GM23248 (cell line): ENCODE measurements around the gene PRMT5. TPM values are rescaled to one million over a fixed set of nuclear protein-coding genes. Genes with fewer than 3 reads are reported as not detected.
A peak's percentile ranks its signal among the peaks of the same experiment; 100 is the strongest.

Experiments
- DNase-seq: peaks from one replicate; pipeline ENCODE4 v3.0.0-alpha.2; 2015
- H2AFZ ChIP-seq: fragments of 200-600 bp; sonication (generic); 2 replicates; pipeline ENCODE4 v1.6.1; 2016; ENCODE audit warnings: antibody characterized with exemption
- H3F3A ChIP-seq: fragments of 200-600 bp; sonication (generic); 2 replicates; pipeline ENCODE4 v1.6.1; 2016; ENCODE audit warnings: mild to moderate bottlenecking, antibody characterized with exemption, mixed run types; ENCODE audit not compliant: insufficient read depth
- H3K27ac ChIP-seq: fragments of 200-600 bp; sonication (generic); 2 replicates; pipeline ENCODE4 v1.5.1; 2016; ENCODE audit warnings: mild to moderate bottlenecking
- H3K27me3 ChIP-seq: fragments of 200-600 bp; sonication (generic); replicated peaks from 2 replicates; pipeline ENCODE4 v1.6.1; 2016; ENCODE audit warnings: mild to moderate bottlenecking; ENCODE audit not compliant: insufficient read depth
- H3K36me3 ChIP-seq: fragments of 200-600 bp; sonication (generic); 2 replicates; pipeline ENCODE4 v1.6.1; 2016; ENCODE audit warnings: low read depth, mild to moderate bottlenecking
- H3K4me1 ChIP-seq: fragments of 200-600 bp; sonication (generic); 2 replicates; pipeline ENCODE4 v1.6.1; 2016; ENCODE audit warnings: mild to moderate bottlenecking; ENCODE audit not compliant: insufficient read depth
- H3K4me2 ChIP-seq: fragments of 200-600 bp; sonication (generic); one replicate; pipeline ENCODE4 v1.6.1; 2016; ENCODE audit warnings: mild to moderate bottlenecking; ENCODE audit not compliant: unreplicated experiment
- H3K4me3 ChIP-seq: fragments of 200-600 bp; sonication (generic); 2 replicates; pipeline ENCODE4 v1.5.1; 2016; ENCODE audit warnings: mild to moderate bottlenecking
- H3K79me2 ChIP-seq: fragments of 200-600 bp; sonication (generic); 2 replicates; pipeline ENCODE4 v1.6.1; 2016; ENCODE audit warnings: mild to moderate bottlenecking; ENCODE audit not compliant: insufficient read depth
- H3K9ac ChIP-seq: fragments of 200-600 bp; sonication (generic); 2 replicates; pipeline ENCODE4 v1.6.1; 2016; ENCODE audit warnings: mild to moderate bottlenecking
- H3K9me2 ChIP-seq: fragments of 200-600 bp; sonication (generic); 2 replicates; pipeline ENCODE4 v1.6.1; 2016; ENCODE audit warnings: mixed run types, mild to moderate bottlenecking, moderate library complexity; ENCODE audit not compliant: insufficient read depth
- H3K9me3 ChIP-seq: fragments of 200-600 bp; sonication (generic); one replicate; pipeline ENCODE4 v1.6.1; 2017; ENCODE audit warnings: low read depth
- H4K20me1 ChIP-seq: fragments of 200-600 bp; sonication (generic); 2 replicates; pipeline ENCODE4 v1.6.0; 2016; ENCODE audit not compliant: insufficient read depth
- EZH2 ChIP-seq: fragments of 200-600 bp; sonication (generic); IDR thresholded peaks from 2 replicates; pipeline ENCODE4 v1.6.1; 2018; ENCODE audit warnings: antibody characterized with exemption, mild to moderate bottlenecking; ENCODE audit not compliant: insufficient read depth, poor library complexity, severe bottlenecking
- EZH2phosphoT487 ChIP-seq: fragments of 200-600 bp; sonication (generic); IDR thresholded peaks from 2 replicates; pipeline ENCODE4 v1.6.1; 2018; ENCODE audit warnings: antibody characterized with exemption, moderate library complexity, mild to moderate bottlenecking, low read depth; ENCODE audit not compliant: insufficient read depth
- WGBS, 2 experiments: methylation state at CpG; one replicate each; pipeline ENCODE4 v1.1.6; 2015 to 2017; ENCODE audit warnings: low lambda C conversion rate in 2 of 2, low coverage in 1 of 2; ENCODE audit errors: missing lambda C conversion rate in 2 of 2; 5-methylcytosine and 5-hydroxymethylcytosine counted together
- in situ Hi-C: fragments of 300-500 bp; cut with MboI; formaldehyde crosslinking; loops from 2 replicates; pipeline ENCODE4 v1.15.0; 2020
- polyA plus RNA-seq: library from polyadenylated mRNA; unstranded; fragments of >200 nt; fragmentation: Nextera tagmentation; extraction: Ambion mirVana; gene quantifications from 2 replicates; pipeline ENCODE4 v1.2.1, GENCODE V29; 2016
- total RNA-seq: library from RNA; depleted of rRNA; stranded (reverse); fragments of >200 nt; shearing (Covaris generic); gene quantifications from 2 replicates; pipeline ENCODE4 v1.2.3, GENCODE V29; 2014

PRMT5 gene
- total and polyA plus RNA-seq, 2 experiments from 2014 or later: 61.0 to 80.1 TPM

- no peak for DNase-seq
- H3K27me3 ChIP-seq: no peaks in the 10 kb centered on the region
- no peaks in the 10 kb centered on the region for H4K20me1 ChIP-seq
- H3K4me2 ChIP-seq: no peak overlapping the region
- H3K4me3 ChIP-seq: no peak overlapping the region
- H3K36me3 ChIP-seq: peaks cover 26% of the 10 kb centered on the region; the same call in 1 of the 2 replicates
- H3F3A ChIP-seq: peaks cover 20% of the 10 kb centered on the region
- no peak for TF ChIP-seq EZH2
- no peak for TF ChIP-seq EZH2phosphoT487
- H2AFZ ChIP-seq: no peak overlapping the region
- in situ Hi-C loops: no loop called here
- 94% methylated on average over 15 of the region's 15 CpGs for WGBS, 2 experiments
- no peak overlapping the region for H3K9ac ChIP-seq
- H3K9me3 ChIP-seq: no peaks in the 10 kb centered on the region
- H3K79me2 ChIP-seq: peaks cover 42% of the 10 kb centered on the region
- no peak overlapping the region for H3K27ac ChIP-seq
- H3K9me2 ChIP-seq: no peaks in the 10 kb centered on the region
- H3K4me1 ChIP-seq: peaks cover 19% of the 10 kb centered on the region
Observed at GRCh38 chr14:22875003-22875747, 54.0 kb downstream of the PRMT5 start.

- in situ Hi-C loops: no loop called here
Observed at GRCh38 chr14:22872833-22873520, 56.2 kb downstream of the PRMT5 start.

GRCh38 chr14:22872033-22872832 lies 56.9 kb downstream of the PRMT5 start:
- peak overlapping the region; percentile 85 for H3K9ac ChIP-seq
- peaks cover 21% of the 10 kb centered on the region for H3K4me1 ChIP-seq
- H3K79me2 ChIP-seq: peaks cover 42% of the 10 kb centered on the region
- WGBS, 2 experiments: 1 to 2% methylated on average over 21 to 44 of the region's 45 CpGs
- H3K9me3 ChIP-seq: no peaks in the 10 kb centered on the region
- H2AFZ ChIP-seq: peak overlapping the region; percentile 87
- no peaks in the 10 kb centered on the region for H3K27me3 ChIP-seq
- peak; percentile 84 for DNase-seq
- H3K9me2 ChIP-seq: no peaks in the 10 kb centered on the region
- H3K4me3 ChIP-seq: peak overlapping the region; percentile 96
- H4K20me1 ChIP-seq: no peaks in the 10 kb centered on the region
- TF ChIP-seq EZH2phosphoT487 (no peak), EZH2 (no peak)
- H3K27ac ChIP-seq: peak overlapping the region; percentile 93
- H3K4me2 ChIP-seq: peak overlapping the region; percentile 88
- H3K36me3 ChIP-seq: peaks cover 14% of the 10 kb centered on the region; the same call in 1 of the 2 replicates
- H3F3A ChIP-seq: peaks cover 15% of the 10 kb centered on the region
- in situ Hi-C loops: no loop called here

More at GRCh38 chr14:22872833-22873520, 56.2 kb downstream of the PRMT5 start:
- Histone ChIP-seq H3K4me3 (peak overlapping the region; percentile 96), H3K79me2 (peaks cover 42% of the 10 kb centered on the region), H3K27ac (peak overlapping the region; percentile 93), H3K9me3 (no peaks in the 10 kb centered on the region), H3K4me1 (peaks cover 21% of the 10 kb centered on the region), H3F3A (peaks cover 15% of the 10 kb centered on the region), H3K4me2 (peak overlapping the region; percentile 88), H3K36me3 (peaks cover 22% of the 10 kb centered on the region; the same call in 1 of the 2 replicates), H3K9me2 (no peaks in the 10 kb centered on the region), H2AFZ (peak overlapping the region; percentile 87), H4K20me1 (no peaks in the 10 kb centered on the region), H3K9ac (peak overlapping the region; percentile 85), H3K27me3 (no peaks in the 10 kb centered on the region)
- no peak for DNase-seq
- TF ChIP-seq EZH2phosphoT487 (no peak), EZH2 (no peak)
- WGBS, 2 experiments: 37 to 40% methylated on average over 10 of the region's 10 CpGs
